AG04450 (cell line): ENCODE results near the gene ALDH16A1. TPM values are rescaled to one million over a fixed set of nuclear protein-coding genes. Genes with fewer than 3 reads are reported as not detected.

Experiments used
- CTCF ChIA-PET: fragments of 300-600, 350-600 bp; formaldehyde crosslinking; extraction: SDS; loops from one replicate; lab custom pipeline; 2022; ENCODE audit warnings: antibody characterized with exemption, inconsistent platforms; lab: Charles Lee
- POLR2A ChIA-PET: fragments of 350-600 bp; formaldehyde crosslinking; extraction: SDS; loops from one replicate; lab custom pipeline; 2021; ENCODE audit warnings: antibody characterized with exemption, inconsistent platforms; lab: Yijun Ruan, JAX
- DNase-seq: peaks from one replicate; pipeline ENCODE4 v3.0.0-alpha.2; 2011; ENCODE audit warnings: low read depth, low spot score
- H3K27ac ChIP-seq: one replicate; pipeline ENCODE4 v1.5.1; 2012; ENCODE audit warnings: low read depth, low read length, control low read depth
- H3K27me3 ChIP-seq: one replicate; pipeline ENCODE4 v1.6.0; 2012; ENCODE audit warnings: low read length; ENCODE audit not compliant: control insufficient read depth, insufficient read depth
- H3K4me3 ChIP-seq: 2 replicates; pipeline ENCODE4 v1.5.1; 2011; ENCODE audit warnings: mild to moderate bottlenecking, low read depth, low read length, control low read depth
- H3K9me3 ChIP-seq: 2 replicates; pipeline ENCODE4 v1.5.1; 2012; ENCODE audit warnings: low read length; ENCODE audit not compliant: control insufficient read depth, insufficient read depth
- polyA plus RNA-seq: library from polyadenylated mRNA; depleted of rRNA; stranded (reverse); fragments of >200 nt; gene quantifications from 2 replicates; pipeline ENCODE4 v1.2.3, GENCODE V29; 2011
- TF ChIP-seq, protein P1 (sequence below): IDR thresholded peaks from 2 replicates; pipeline ENCODE4 v1.5.1; 2011; ENCODE audit warnings: low read depth, low read length, control low read depth, inconsistent platforms

Gene ALDH16A1
- polyA plus RNA-seq, 1 experiment = 4.1 TPM

DNA sequence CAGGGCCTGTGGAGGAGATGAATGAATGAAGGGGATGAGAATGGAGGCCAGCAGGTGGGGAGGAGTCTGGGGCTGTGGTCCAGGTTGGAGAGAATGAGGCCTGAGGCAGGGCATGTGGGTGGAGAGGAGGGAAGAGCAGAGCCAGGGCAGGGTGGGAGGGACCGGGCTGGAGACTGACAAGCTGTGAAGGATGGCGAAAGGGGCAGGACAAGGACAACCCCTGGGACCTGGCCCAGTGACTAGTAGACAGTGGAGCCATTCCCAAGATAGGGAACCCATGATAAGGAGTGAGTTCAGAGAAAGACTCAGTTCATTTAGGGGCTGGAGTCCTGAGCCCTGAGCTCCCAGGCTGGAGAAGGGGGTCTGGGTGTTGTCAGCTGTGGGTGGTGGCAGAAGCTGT, 32.8 kb upstream of the ALDH16A1 start:
- TF ChIP-seq, protein P1, sequence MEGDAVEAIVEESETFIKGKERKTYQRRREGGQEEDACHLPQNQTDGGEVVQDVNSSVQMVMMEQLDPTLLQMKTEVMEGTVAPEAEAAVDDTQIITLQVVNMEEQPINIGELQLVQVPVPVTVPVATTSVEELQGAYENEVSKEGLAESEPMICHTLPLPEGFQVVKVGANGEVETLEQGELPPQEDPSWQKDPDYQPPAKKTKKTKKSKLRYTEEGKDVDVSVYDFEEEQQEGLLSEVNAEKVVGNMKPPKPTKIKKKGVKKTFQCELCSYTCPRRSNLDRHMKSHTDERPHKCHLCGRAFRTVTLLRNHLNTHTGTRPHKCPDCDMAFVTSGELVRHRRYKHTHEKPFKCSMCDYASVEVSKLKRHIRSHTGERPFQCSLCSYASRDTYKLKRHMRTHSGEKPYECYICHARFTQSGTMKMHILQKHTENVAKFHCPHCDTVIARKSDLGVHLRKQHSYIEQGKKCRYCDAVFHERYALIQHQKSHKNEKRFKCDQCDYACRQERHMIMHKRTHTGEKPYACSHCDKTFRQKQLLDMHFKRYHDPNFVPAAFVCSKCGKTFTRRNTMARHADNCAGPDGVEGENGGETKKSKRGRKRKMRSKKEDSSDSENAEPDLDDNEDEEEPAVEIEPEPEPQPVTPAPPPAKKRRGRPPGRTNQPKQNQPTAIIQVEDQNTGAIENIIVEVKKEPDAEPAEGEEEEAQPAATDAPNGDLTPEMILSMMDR = no peak
- CTCF ChIA-PET = no interaction called here
- no peak for DNase-seq
- H3K27ac ChIP-seq = no peak overlapping the region
- POLR2A ChIA-PET = no interaction called here
- H3K4me3 ChIP-seq = no peak overlapping the region
- H3K9me3 ChIP-seq = no peaks in the 10 kb centered on the region; the same call in 1 of the 2 replicates
- H3K27me3 ChIP-seq = peaks cover 83% of the 10 kb centered on the region

DNA sequence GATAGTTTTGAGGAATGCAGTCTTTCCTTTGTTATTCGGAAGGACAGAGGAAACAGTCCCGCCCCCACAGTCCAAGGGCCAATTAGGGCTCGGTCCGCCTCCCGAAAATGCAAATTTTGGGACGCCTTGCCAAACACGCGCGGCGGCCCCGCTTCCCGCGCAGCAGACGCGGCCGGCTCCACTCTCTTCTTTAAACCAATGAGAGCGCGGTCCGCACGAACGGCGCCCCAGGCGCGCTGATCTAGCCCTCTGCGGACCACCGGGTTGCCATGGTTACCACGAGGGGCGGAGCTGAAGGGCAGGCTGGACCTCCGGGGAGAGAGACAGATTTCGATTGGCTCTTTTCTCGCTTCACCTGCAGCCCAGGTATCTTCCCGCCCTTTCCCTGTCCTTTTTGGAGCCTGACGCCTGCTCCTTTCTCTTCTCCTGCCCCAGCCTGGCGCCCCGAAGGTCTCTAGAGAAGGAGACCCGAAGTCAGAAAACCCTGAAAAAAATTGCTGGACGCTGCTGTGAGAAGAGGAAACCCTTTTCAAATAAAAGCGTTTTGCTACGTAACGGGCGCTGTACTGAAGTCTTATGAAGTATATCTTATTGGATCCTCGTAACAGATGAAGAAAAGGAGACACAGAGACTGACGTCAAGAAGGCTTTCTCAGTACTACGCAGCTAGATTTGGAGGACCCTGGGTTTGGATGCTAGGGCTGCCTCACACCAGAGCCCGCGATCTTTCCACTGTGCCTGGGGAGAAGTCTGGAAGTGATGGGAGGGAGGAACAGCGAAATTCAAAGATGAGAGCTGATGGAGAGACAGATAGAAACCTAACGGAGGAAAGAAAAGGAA, 31.8 kb upstream of the ALDH16A1 start:
- ChIA-PET POLR2A (no interaction called here), CTCF (no interaction called here)
- H3K4me3 ChIP-seq = no peak overlapping the region
- TF ChIP-seq, protein P1 = no peak
- DNase-seq = no peak
- peaks cover 3% of the 10 kb centered on the region; the same call in 1 of the 2 replicates for H3K9me3 ChIP-seq
- H3K27me3 ChIP-seq = peaks cover 87% of the 10 kb centered on the region
- no peak overlapping the region for H3K27ac ChIP-seq

DNA sequence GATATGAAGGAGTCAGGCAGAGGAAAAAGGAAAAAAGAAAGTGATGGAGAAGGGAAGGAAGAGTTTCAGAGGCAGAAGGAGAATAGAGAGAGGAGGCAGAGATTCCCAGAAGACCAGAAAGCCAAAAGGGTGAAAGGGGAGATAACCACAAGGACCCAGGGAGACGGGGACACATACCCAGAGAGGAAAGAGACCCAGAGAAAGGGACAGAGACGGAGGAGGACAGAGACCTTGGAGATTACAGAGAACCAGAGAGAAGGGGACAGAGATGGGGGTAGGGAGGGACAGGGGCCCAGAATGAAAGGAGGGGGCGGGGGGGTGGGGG, 31.2 kb upstream of the ALDH16A1 start:
- Histone ChIP-seq H3K4me3 (no peak overlapping the region), H3K27me3 (peaks cover 89% of the 10 kb centered on the region), H3K27ac (no peak overlapping the region), H3K9me3 (peaks cover 4% of the 10 kb centered on the region; the same call in 1 of the 2 replicates)
- CTCF ChIA-PET = no interaction called here
- POLR2A ChIA-PET = no interaction called here
- TF ChIP-seq, protein P1 = no peak
- no peak for DNase-seq

DNA sequence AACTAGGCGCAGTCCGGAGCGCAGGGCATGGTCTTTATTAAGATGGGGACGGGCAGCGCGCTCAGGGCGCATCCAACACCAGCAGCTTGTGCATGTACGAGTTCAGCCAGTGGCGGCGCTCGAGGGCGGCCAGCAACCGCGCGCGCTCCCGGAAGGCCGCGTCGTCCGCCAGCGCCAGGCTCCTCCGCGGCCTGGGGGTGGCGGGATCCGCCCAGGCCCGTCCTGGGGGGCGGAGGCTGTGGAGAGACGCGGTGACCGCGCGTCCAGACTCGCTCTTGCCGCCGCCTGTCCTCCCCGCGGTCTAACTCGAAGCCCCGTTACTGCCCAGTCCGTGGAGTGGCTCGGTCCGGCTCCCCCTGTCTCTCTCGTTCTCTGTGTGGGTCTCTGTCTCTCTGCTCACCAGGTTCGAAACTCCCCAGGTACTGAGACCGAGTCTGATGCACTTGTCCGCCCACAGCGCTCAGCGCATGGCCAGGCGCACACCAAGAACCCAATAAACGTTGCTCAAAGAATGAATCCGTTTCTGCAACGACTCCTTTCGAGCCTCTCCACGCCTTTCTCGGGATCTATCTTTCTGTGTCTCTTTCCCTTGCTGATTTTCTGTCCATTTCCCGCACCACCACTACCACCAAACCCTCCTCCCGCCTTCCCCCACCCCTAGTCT, 30.5 kb upstream of the ALDH16A1 start:
- ChIA-PET CTCF (no interaction called here), POLR2A (no interaction called here)
- Histone ChIP-seq H3K9me3 (peaks cover 4% of the 10 kb centered on the region; the same call in 1 of the 2 replicates), H3K27ac (no peak overlapping the region), H3K4me3 (no peak overlapping the region), H3K27me3 (peaks cover 89% of the 10 kb centered on the region)
- TF ChIP-seq, protein P1 = 0 out of 2 replicates have a peak, but pooled peaks have one; percentile 22
- DNase-seq = no peak
